DOHH2 (cell line): ENCODE data around the gene PTPN7.

Experiments
- H3F3A ChIP-seq: fragments of 200-600 bp; sonication (generic), shearing (Covaris generic); 2 replicates; pipeline ENCODE4 v1.6.0; 2016; ENCODE audit warnings: antibody characterized with exemption, mild to moderate bottlenecking; ENCODE audit not compliant: control insufficient read depth, insufficient read depth
- H3K27ac ChIP-seq: fragments of 200-600 bp; sonication (generic); 2 replicates; pipeline ENCODE4 v1.5.1; 2014; ENCODE audit warnings: low read depth, mild to moderate bottlenecking, low read length, moderate library complexity
- H3K27me3 ChIP-seq: fragments of 200-600 bp; sonication (generic); 2 replicates; pipeline ENCODE4 v1.6.1; 2014; ENCODE audit warnings: mild to moderate bottlenecking, low read length, mixed read lengths; ENCODE audit not compliant: control insufficient read depth
- H3K36me3 ChIP-seq: fragments of 200-600 bp; sonication (generic); 2 replicates; pipeline ENCODE4 v1.6.1; 2014; ENCODE audit warnings: mild to moderate bottlenecking, low read length, moderate library complexity, mixed read lengths; ENCODE audit not compliant: control insufficient read depth
- H3K4me1 ChIP-seq: fragments of 200-600 bp; sonication (generic); 2 replicates; pipeline ENCODE4 v1.6.1; 2014; ENCODE audit warnings: mild to moderate bottlenecking, low read length, mixed read lengths; ENCODE audit not compliant: control insufficient read depth
- H3K4me2 ChIP-seq: fragments of 200-600 bp; sonication (generic); 2 replicates; pipeline ENCODE4 v1.6.0; 2014; ENCODE audit warnings: mild to moderate bottlenecking, low read length, moderate library complexity
- H3K4me3 ChIP-seq: fragments of 200-600 bp; sonication (generic); 2 replicates; pipeline ENCODE4 v1.5.1; 2014; ENCODE audit warnings: mild to moderate bottlenecking, low read length, mixed read lengths
- H3K79me2 ChIP-seq: fragments of 200-600 bp; sonication (generic); 2 replicates; pipeline ENCODE4 v1.6.1; 2014; ENCODE audit warnings: mild to moderate bottlenecking, low read length, mixed read lengths; ENCODE audit not compliant: control insufficient read depth
- H3K9me2 ChIP-seq: fragments of 200-600 bp; sonication (generic); replicated peaks from 2 replicates; pipeline ENCODE4 v1.6.1; 2014; ENCODE audit warnings: mild to moderate bottlenecking, low read length, mixed read lengths; ENCODE audit not compliant: control insufficient read depth
- H3K9me3 ChIP-seq: fragments of 200-600 bp; sonication (generic); 2 replicates; pipeline ENCODE4 v1.6.1; 2014; ENCODE audit warnings: antibody characterized with exemption, low read length, mixed read lengths; ENCODE audit not compliant: control insufficient read depth, insufficient read depth
- H4K20me1 ChIP-seq: fragments of 200-600 bp; sonication (generic); 2 replicates; pipeline ENCODE4 v1.6.0; 2014; ENCODE audit warnings: low read depth, mild to moderate bottlenecking, antibody characterized with exemption, low read length, moderate library complexity; ENCODE audit not compliant: control insufficient read depth, insufficient read depth
- CTCF ChIP-seq: fragments of 200-600 bp; sonication (generic); IDR thresholded peaks from one replicate; pipeline ENCODE4 v1.5.1; 2014; ENCODE audit warnings: antibody characterized with exemption, mild to moderate bottlenecking, low read depth, low read length; ENCODE audit not compliant: poor library complexity, severe bottlenecking
- EZH2phosphoT487 ChIP-seq: fragments of 200-600 bp; sonication (generic); IDR thresholded peaks from 2 replicates; pipeline ENCODE4 v1.6.1; 2017; ENCODE audit warnings: borderline replicate concordance, mild to moderate bottlenecking, antibody characterized with exemption, low read length, moderate library complexity, mixed read lengths

Gene PTPN7

GRCh38 chr1:202172015-202172355 lies 11.6 kb upstream of the PTPN7 start:
- no peaks in the 10 kb centered on the region for H3K36me3 ChIP-seq
- no peaks in the 10 kb centered on the region for H4K20me1 ChIP-seq
- H3K9me3 ChIP-seq = no peaks in the 10 kb centered on the region
- H3K27ac ChIP-seq = no peak overlapping the region
- H3F3A ChIP-seq = no peaks in the 10 kb centered on the region
- H3K79me2 ChIP-seq = no peaks in the 10 kb centered on the region
- TF ChIP-seq EZH2phosphoT487 (no peak), CTCF (no peak)
- H3K4me1 ChIP-seq = no peaks in the 10 kb centered on the region
- no peaks in the 10 kb centered on the region for H3K27me3 ChIP-seq
- H3K4me3 ChIP-seq = no peak overlapping the region
- H3K4me2 ChIP-seq = no peak overlapping the region
- no peaks in the 10 kb centered on the region for H3K9me2 ChIP-seq

- Histone ChIP-seq H3F3A (no peaks in the 10 kb centered on the region), H3K27ac (no peak overlapping the region), H3K79me2 (no peaks in the 10 kb centered on the region), H3K4me3 (no peak overlapping the region), H4K20me1 (no peaks in the 10 kb centered on the region), H3K9me3 (no peaks in the 10 kb centered on the region), H3K9me2 (no peaks in the 10 kb centered on the region), H3K4me2 (no peak overlapping the region), H3K4me1 (no peaks in the 10 kb centered on the region), H3K36me3 (no peaks in the 10 kb centered on the region), H3K27me3 (no peaks in the 10 kb centered on the region)
- no peak for TF ChIP-seq EZH2phosphoT487
- no peak for TF ChIP-seq CTCF
Observed at GRCh38 chr1:202171292-202172014, 11.1 kb upstream of the PTPN7 start.

- no peaks in the 10 kb centered on the region for H3K9me3 ChIP-seq
- peaks cover under 1% of the 10 kb centered on the region; the same call in 1 of the 2 replicates for H3K4me1 ChIP-seq
- no peaks in the 10 kb centered on the region for H3K79me2 ChIP-seq
- no peak overlapping the region for H3K27ac ChIP-seq
- no peak overlapping the region for H3K4me2 ChIP-seq
- TF ChIP-seq CTCF (peak; percentile 28), EZH2phosphoT487 (no peak)
- no peak overlapping the region for H3K4me3 ChIP-seq
- no peaks in the 10 kb centered on the region for H3F3A ChIP-seq
- no peaks in the 10 kb centered on the region for H3K36me3 ChIP-seq
- H3K27me3 ChIP-seq = no peaks in the 10 kb centered on the region
- H3K9me2 ChIP-seq = no peaks in the 10 kb centered on the region
- H4K20me1 ChIP-seq = no peaks in the 10 kb centered on the region
Observed at GRCh38 chr1:202170726-202171125, 10.3 kb upstream of the PTPN7 start.
